CD14-positive monocyte (primary cell): Measurements from ENCODE around the gene KIR2DL4. TPM values are rescaled to one million over a fixed set of nuclear protein-coding genes. Genes with fewer than 3 reads are reported as not detected.

ENCODE experiments used
- DNase-seq, 3 donors: peaks; one replicate each; pipeline ENCODE4 v3.0.0-alpha.2; 2011 to 2022
- H2AFZ ChIP-seq: 2 replicates; pipeline ENCODE4 v1.6.0; 2012; ENCODE audit warnings: mild to moderate bottlenecking, low read depth, low read length, inconsistent platforms; ENCODE audit not compliant: insufficient read depth, poor library complexity, severe bottlenecking
- H3K27ac ChIP-seq, 2 donors: 1 replicate in 1 of 2; 2 replicates in 1 of 2; pipeline ENCODE4 v1.5.1; 2012 to 2013; ENCODE audit warnings: low read length in 2 of 2, control low read depth in 1 of 2, inconsistent platforms in 1 of 2, low read depth in 1 of 2, mild to moderate bottlenecking in 1 of 2
- H3K27me3 ChIP-seq, 2 donors: one replicate each; pipeline versions ENCODE4 v1.6.0 to v1.6.1; 2011 to 2013; ENCODE audit warnings: low read length in 2 of 2; ENCODE audit not compliant: control insufficient read depth in 2 of 2, insufficient read depth in 2 of 2
- H3K36me3 ChIP-seq, 2 donors: replicated peaks in 1 of 2; 1 replicate in 1 of 2; 2 replicates in 1 of 2; pipeline versions ENCODE4 v1.5.1 to v1.6.1; 2012 to 2013; ENCODE audit warnings: low read length in 2 of 2, control low read depth in 1 of 2, inconsistent platforms in 1 of 2, mild to moderate bottlenecking in 1 of 2; ENCODE audit not compliant: insufficient read depth in 2 of 2, control insufficient read depth in 1 of 2
- H3K4me1 ChIP-seq, 2 donors: 1 replicate in 1 of 2; 2 replicates in 1 of 2; pipeline versions ENCODE4 v1.5.1 to v1.6.1; 2012 to 2013; ENCODE audit warnings: low read length in 2 of 2, control low read depth in 1 of 2, inconsistent platforms in 1 of 2, mild to moderate bottlenecking in 1 of 2, moderate library complexity in 1 of 2; ENCODE audit not compliant: insufficient read depth in 2 of 2, control insufficient read depth in 1 of 2
- H3K4me2 ChIP-seq: replicated peaks from 2 replicates; pipeline ENCODE3; 2012; ENCODE audit warnings: low read length, moderate library complexity, mild to moderate bottlenecking; ENCODE audit not compliant: poor library complexity, severe bottlenecking; ENCODE audit errors: extremely low read depth
- H3K4me3 ChIP-seq, 3 experiments: fragments of 200-600 bp in 1 of 3; sonication (generic) in 1 of 3; replicated peaks in 1 of 3; 1 replicate in 2 of 3; 2 replicates in 1 of 3; pipeline ENCODE4 v1.5.1; 2011 to 2013; ENCODE audit warnings: low read length in 3 of 3, mild to moderate bottlenecking in 3 of 3, control low read depth in 2 of 3, low read depth in 2 of 3, inconsistent platforms in 1 of 3, moderate library complexity in 1 of 3
- H3K79me2 ChIP-seq: 2 replicates; pipeline ENCODE4 v1.6.0; 2012; ENCODE audit warnings: mild to moderate bottlenecking, control low read depth, inconsistent platforms, low read length, moderate library complexity; ENCODE audit not compliant: insufficient read depth
- H3K9ac ChIP-seq: 2 replicates; pipeline ENCODE4 v1.6.0; 2017; ENCODE audit warnings: low read length, mild to moderate bottlenecking; ENCODE audit not compliant: insufficient read depth, poor library complexity, severe bottlenecking
- H3K9me3 ChIP-seq, 2 donors: replicated peaks in 1 of 2; 1 replicate in 1 of 2; 2 replicates in 1 of 2; pipeline versions ENCODE4 v1.5.1 to v1.6.1; 2012 to 2013; ENCODE audit warnings: low read length in 2 of 2, control low read depth in 1 of 2; ENCODE audit not compliant: control insufficient read depth in 1 of 2, insufficient read depth in 1 of 2
- H4K20me1 ChIP-seq: 2 replicates; pipeline ENCODE4 v1.6.0; 2012; ENCODE audit warnings: mild to moderate bottlenecking, low read length, control low read depth, moderate library complexity; ENCODE audit not compliant: insufficient read depth
- H3K27ac Mint-ChIP-seq, 7 donors: one replicate each; pipeline ENCODE4 v1.8.0; 2020; ENCODE audit warnings: mild to moderate bottlenecking in 7 of 7, mixed read lengths in 7 of 7, moderate library complexity in 6 of 7, inconsistent platforms in 2 of 7
- H3K27me3 Mint-ChIP-seq, 3 donors: one replicate each; pipeline ENCODE4 v1.8.0; 2021 to 2022; ENCODE audit warnings: low read depth in 3 of 3, mild to moderate bottlenecking in 3 of 3, mixed read lengths in 3 of 3, moderate library complexity in 3 of 3, inconsistent platforms in 1 of 3
- H3K36me3 Mint-ChIP-seq, 2 donors: one replicate each; pipeline ENCODE4 v1.8.0; 2020; ENCODE audit warnings: mixed read lengths in 2 of 2, inconsistent platforms in 1 of 2, mild to moderate bottlenecking in 1 of 2
- H3K4me1 Mint-ChIP-seq: one replicate; pipeline ENCODE4 v1.8.0; 2020; ENCODE audit warnings: mild to moderate bottlenecking, mixed read lengths
- H3K4me3 Mint-ChIP-seq, 2 donors: one replicate each; pipeline ENCODE4 v1.8.0; 2020; ENCODE audit warnings: mild to moderate bottlenecking in 2 of 2, mixed read lengths in 2 of 2, moderate library complexity in 1 of 2
- H3K9me3 Mint-ChIP-seq, 7 donors: one replicate each; pipeline ENCODE4 v1.8.0; 2020 to 2022; ENCODE audit warnings: mixed read lengths in 7 of 7, mild to moderate bottlenecking in 6 of 7, moderate library complexity in 6 of 7, inconsistent platforms in 2 of 7
- WGBS: methylation state at CpG from one replicate; pipeline ENCODE4 v1.1.5; 2013; ENCODE audit warnings: missing lambda C conversion rate; ENCODE audit not compliant: insufficient coverage; 5-methylcytosine and 5-hydroxymethylcytosine counted together
- intact Hi-C, 2 donors: fragments of 100-400 bp; cut with micrococcal nuclease; formaldehyde crosslinking; loops; one replicate each; pipeline versions ENCODE4 v1.15.0 to v1.15.1; 2023
- polyA plus RNA-seq, 3 donors: library from polyadenylated mRNA; depleted of rRNA in 1 of 3; unstranded in 2 of 3; stranded (reverse) in 1 of 3; fragments of 300-500 nt in 2 of 3; fragments of >200 nt in 1 of 3; fragmentation: Illumina TruSeq in 2 of 3; gene quantifications; 1 replicate in 2 of 3; 2 replicates in 1 of 3; pipeline ENCODE4 v1.2.3, GENCODE V29; 2012 to 2021
- TF ChIP-seq, protein P1 (sequence below): fragments of 200-600 bp; IDR thresholded peaks from one replicate; pipeline ENCODE4 v1.8.0; 2022; ENCODE audit warnings: antibody characterized with exemption, mild to moderate bottlenecking

KIR2DL4 gene
- polyA plus RNA-seq, 3 donors = 0.12 to 0.17 (median 0.14) TPM

DNA sequence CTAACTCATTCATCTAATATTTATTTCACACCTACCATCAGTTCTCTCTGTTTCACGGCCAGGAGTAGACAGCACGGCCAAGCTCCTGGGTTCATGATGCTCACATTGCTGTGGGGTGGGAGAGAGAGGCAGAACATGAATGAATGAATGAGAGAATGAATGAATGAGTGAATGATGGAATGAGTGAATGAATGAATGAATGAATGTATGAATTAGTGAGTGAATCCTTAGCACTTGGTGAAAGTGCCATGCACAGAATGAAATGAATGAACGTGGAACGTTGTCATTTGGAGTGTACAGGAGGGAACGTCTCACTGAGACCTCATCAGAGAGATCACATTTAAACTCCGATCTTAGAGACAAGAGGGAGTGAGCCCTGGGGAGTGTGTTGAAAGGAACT is 11.9 kb upstream of the KIR2DL4 start:
- Histone ChIP-seq H4K20me1 (no peaks in the 10 kb centered on the region), H3K36me3 (no peaks in the 10 kb centered on the region), H3K27ac (no peak overlapping the region), H3K4me3 (no peak overlapping the region), H3K27me3 (no peaks in the 10 kb centered on the region), H3K9me3 (no peaks in the 10 kb centered on the region), H3K4me2 (no peak overlapping the region), H3K4me1 (peaks cover 30 to 40% of the 10 kb centered on the region in 2 donors), H3K79me2 (no peaks in the 10 kb centered on the region), H2AFZ (no peak overlapping the region), H3K9ac (no peak overlapping the region)
- Mint-ChIP-seq H3K9me3 (peaks cover 0 to 6% (median 0%) of the 10 kb centered on the region in 7 donors), H3K36me3 (peaks cover 0 to 4% of the 10 kb centered on the region in 2 donors), H3K27me3 (peaks cover 0 to 4% (median 3%) of the 10 kb centered on the region in 3 donors), H3K27ac (peak overlapping the region in 2 of 7 donors; percentile 19 to 54), H3K4me3 (no peak overlapping the region), H3K4me1 (peaks cover 32% of the 10 kb centered on the region)
- WGBS = 100% methylated on average over 4 of the region's 6 CpGs
- intact Hi-C loops = loop anchor here in 1 of 2 donors (10.0 kb wide), 1 partner anchor 83 kb away; the partner anchor contains the start of gene FCAR
- no peak for DNase-seq
- TF ChIP-seq, protein P1, sequence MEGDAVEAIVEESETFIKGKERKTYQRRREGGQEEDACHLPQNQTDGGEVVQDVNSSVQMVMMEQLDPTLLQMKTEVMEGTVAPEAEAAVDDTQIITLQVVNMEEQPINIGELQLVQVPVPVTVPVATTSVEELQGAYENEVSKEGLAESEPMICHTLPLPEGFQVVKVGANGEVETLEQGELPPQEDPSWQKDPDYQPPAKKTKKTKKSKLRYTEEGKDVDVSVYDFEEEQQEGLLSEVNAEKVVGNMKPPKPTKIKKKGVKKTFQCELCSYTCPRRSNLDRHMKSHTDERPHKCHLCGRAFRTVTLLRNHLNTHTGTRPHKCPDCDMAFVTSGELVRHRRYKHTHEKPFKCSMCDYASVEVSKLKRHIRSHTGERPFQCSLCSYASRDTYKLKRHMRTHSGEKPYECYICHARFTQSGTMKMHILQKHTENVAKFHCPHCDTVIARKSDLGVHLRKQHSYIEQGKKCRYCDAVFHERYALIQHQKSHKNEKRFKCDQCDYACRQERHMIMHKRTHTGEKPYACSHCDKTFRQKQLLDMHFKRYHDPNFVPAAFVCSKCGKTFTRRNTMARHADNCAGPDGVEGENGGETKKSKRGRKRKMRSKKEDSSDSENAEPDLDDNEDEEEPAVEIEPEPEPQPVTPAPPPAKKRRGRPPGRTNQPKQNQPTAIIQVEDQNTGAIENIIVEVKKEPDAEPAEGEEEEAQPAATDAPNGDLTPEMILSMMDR = no peak

DNA sequence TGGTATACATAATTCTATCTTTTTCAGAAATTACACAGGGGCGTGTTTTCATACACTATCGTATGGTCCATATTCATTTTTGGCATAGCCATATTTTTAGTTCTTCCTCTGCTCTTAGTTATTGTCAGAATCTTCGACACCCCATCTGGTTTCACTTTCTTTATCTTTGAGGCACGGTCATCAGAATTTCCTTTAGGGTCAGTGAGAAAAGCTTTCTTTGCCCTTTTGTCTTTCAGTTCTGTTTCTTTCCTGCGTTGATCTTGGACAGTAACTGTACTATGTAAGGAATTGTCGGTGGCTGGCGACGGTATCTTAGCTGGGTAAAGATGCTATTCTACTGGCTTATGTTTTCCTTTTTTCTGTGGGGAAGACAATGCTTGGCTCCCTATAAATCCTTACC is 10.6 kb upstream of the KIR2DL4 start:
- H3K36me3 Mint-ChIP-seq = peaks cover 0 to 4% of the 10 kb centered on the region in 2 donors
- intact Hi-C loops = loop anchor here in 1 of 2 donors (10.0 kb wide), 1 partner anchor 82 kb away; the partner anchor contains the start of gene FCAR
- Histone ChIP-seq H3K4me1 (peaks cover 30 to 32% of the 10 kb centered on the region in 2 donors), H4K20me1 (no peaks in the 10 kb centered on the region), H3K4me3 (peak overlapping the region; percentile 44 to 73 (median 71)), H3K27me3 (no peaks in the 10 kb centered on the region), H3K27ac (peak overlapping the region in 1 of 2 donors; percentile 81), H3K79me2 (no peaks in the 10 kb centered on the region), H3K4me2 (peak overlapping the region; percentile 68), H3K36me3 (no peaks in the 10 kb centered on the region), H3K9ac (peak overlapping the region; percentile 57), H3K9me3 (no peaks in the 10 kb centered on the region), H2AFZ (peak overlapping the region; percentile 64)
- H3K27me3 Mint-ChIP-seq = peaks cover 0 to 3% (median 1%) of the 10 kb centered on the region in 3 donors
- TF ChIP-seq, protein P1 = no peak
- WGBS = 0% methylated on average over 4 of the region's 8 CpGs
- H3K9me3 Mint-ChIP-seq = peaks cover 0 to 5% (median 0%) of the 10 kb centered on the region in 7 donors
- peak overlapping the region; percentile 79 to 94 (median 87) for H3K27ac Mint-ChIP-seq
- DNase-seq = peak; percentile 35 to 69 (median 69)
- H3K4me3 Mint-ChIP-seq = peak overlapping the region; percentile 71 to 86
- peaks cover 24% of the 10 kb centered on the region for H3K4me1 Mint-ChIP-seq
